Duodenal mucosa (tissue), 2 donors: ENCODE data around the gene ATP8B3.

Experiments
- H3K27ac ChIP-seq: one replicate; pipeline ENCODE4 v1.7.0; 2013; ENCODE audit warnings: low read depth, low read length
- H3K27me3 ChIP-seq, 2 donors: one replicate each; pipeline ENCODE4 v1.7.0; 2013; ENCODE audit warnings: low read length in 2 of 2, control low read depth in 1 of 2; ENCODE audit not compliant: insufficient read depth in 2 of 2, control insufficient read depth in 1 of 2
- H3K36me3 ChIP-seq, 2 donors: one replicate each; pipeline ENCODE4 v1.7.0; 2013; ENCODE audit warnings: low read length in 2 of 2, control low read depth in 1 of 2; ENCODE audit not compliant: insufficient read depth in 2 of 2, control insufficient read depth in 1 of 2
- H3K4me1 ChIP-seq, 2 donors: one replicate each; pipeline ENCODE4 v1.7.0; 2013; ENCODE audit warnings: low read length in 2 of 2, control low read depth in 1 of 2; ENCODE audit not compliant: insufficient read depth in 2 of 2, control insufficient read depth in 1 of 2
- H3K4me3 ChIP-seq, 2 donors: one replicate each; pipeline ENCODE4 v1.7.0; 2013; ENCODE audit warnings: low read length in 2 of 2, low read depth in 1 of 2
- H3K9ac ChIP-seq, 2 donors: one replicate each; pipeline ENCODE4 v1.7.0; 2013; ENCODE audit warnings: low read length in 2 of 2, low read depth in 1 of 2
- H3K9me3 ChIP-seq, 2 donors: one replicate each; pipeline ENCODE4 v1.7.0; 2013; ENCODE audit warnings: low read length in 2 of 2, control low read depth in 1 of 2; ENCODE audit not compliant: control insufficient read depth in 1 of 2

Gene ATP8B3

DNA sequence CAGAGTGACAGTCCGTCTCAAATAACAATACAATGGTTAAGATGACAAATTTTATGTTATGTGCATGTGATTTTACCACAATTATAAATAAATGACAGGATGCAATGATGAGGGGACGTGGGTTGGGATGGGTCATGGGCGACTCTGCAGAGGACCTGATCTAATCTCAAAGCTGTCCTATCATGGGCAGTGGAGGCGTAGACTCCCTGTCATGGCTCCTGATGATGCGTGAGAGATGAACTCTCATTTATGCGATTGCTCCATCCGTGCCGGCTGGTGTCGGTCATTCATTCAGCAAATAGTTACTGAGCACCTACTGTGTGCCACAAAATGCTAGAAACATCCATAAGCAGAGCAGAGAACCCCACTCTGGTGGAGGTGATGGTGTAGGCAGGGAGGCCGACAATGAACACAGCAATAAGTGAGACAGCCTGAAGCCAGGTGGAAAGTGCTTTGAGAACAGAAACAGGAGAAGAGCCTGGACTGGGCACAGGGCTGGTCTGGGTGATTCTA lies 37.9 kb upstream of the ATP8B3 start:
- peaks cover 43% of the 10 kb centered on the region in 2 donors for H3K4me1 ChIP-seq
- H3K27me3 ChIP-seq: no peaks in the 10 kb centered on the region
- H3K27ac ChIP-seq: no peak overlapping the region
- H3K9me3 ChIP-seq: no peaks in the 10 kb centered on the region
- no peak overlapping the region for H3K4me3 ChIP-seq
- H3K36me3 ChIP-seq: peaks cover 0 to 7% of the 10 kb centered on the region in 2 donors
- no peak overlapping the region for H3K9ac ChIP-seq

DNA sequence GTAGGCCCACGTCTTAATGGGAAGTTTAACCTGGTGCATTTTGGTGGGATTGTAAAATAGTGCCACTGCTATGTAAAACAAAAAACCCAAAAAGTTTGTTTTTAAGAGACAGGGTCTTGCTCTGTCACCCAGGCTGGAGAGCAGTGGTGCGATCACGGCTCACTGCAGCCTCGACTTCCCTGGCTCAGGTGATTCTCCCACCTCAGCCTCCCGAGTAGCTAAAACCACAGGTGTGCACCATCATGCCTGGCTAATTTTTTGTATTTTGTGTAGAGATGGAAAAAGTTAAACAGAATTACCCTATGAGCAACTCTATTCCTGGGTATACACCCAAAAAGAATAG lies 37.0 kb upstream of the ATP8B3 start:
- H3K4me1 ChIP-seq: peaks cover 41 to 43% of the 10 kb centered on the region in 2 donors
- no peak overlapping the region for H3K4me3 ChIP-seq
- peaks cover 0 to 13% of the 10 kb centered on the region in 2 donors for H3K36me3 ChIP-seq
- no peaks in the 10 kb centered on the region for H3K27me3 ChIP-seq
- H3K27ac ChIP-seq: no peak overlapping the region
- H3K9me3 ChIP-seq: no peaks in the 10 kb centered on the region
- peak overlapping the region in 1 of 2 donors; percentile 35 for H3K9ac ChIP-seq

DNA sequence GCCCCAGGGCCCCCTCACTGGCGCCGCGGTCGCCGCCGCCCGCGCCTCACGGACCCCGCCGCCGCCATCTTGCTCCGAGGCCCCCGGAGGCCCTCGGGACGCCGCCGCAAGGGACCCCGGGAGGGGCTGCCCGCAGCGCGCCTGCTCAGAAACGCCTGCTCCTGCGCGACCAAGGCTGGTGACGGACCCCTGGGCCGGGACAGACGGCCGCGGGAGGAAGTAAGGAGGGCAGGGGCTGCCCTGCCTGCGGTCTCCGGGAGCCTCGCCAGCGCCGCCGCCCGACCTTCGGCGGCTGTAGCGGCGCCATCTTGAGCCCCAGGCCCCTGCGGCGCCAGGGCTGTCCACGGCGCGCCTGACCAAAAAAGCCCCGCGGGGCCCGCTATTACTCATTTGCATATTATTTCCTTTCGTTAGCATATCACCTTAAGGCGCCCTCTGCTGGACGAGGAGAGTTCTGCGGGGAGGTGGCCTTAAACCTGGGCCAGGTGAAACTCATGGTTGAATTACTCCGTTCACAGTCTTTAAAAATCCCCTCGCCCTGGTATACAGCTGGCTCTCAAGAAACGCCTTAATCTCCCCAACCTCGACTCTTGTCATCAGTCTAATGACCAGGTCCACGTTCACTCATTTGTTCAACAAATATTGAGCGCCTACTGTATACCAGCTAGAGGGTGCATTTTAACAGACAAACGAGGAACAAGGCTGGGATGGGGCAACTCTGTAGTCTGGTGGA lies 36.5 kb upstream of the ATP8B3 start, which contains the start of gene REXO1:
Gene REXO1, minus strand, starts transcription at position 85 of the 733 bp plus-strand sequence. CDS start 125 bp downstream, outside the sequence.
- Histone ChIP-seq H3K9ac (peak within 1 kb of the TSS; percentile 71 to 87), H3K27me3 (no peaks in the 10 kb centered on the region), H3K4me3 (peak within 1 kb of the TSS; percentile 91 to 95), H3K4me1 (peaks cover 39 to 45% of the 10 kb centered on the region in 2 donors), H3K27ac (peak within 1 kb of the TSS; percentile 99), H3K9me3 (no peaks in the 10 kb centered on the region), H3K36me3 (peaks cover 0 to 19% of the 10 kb centered on the region in 2 donors)

DNA sequence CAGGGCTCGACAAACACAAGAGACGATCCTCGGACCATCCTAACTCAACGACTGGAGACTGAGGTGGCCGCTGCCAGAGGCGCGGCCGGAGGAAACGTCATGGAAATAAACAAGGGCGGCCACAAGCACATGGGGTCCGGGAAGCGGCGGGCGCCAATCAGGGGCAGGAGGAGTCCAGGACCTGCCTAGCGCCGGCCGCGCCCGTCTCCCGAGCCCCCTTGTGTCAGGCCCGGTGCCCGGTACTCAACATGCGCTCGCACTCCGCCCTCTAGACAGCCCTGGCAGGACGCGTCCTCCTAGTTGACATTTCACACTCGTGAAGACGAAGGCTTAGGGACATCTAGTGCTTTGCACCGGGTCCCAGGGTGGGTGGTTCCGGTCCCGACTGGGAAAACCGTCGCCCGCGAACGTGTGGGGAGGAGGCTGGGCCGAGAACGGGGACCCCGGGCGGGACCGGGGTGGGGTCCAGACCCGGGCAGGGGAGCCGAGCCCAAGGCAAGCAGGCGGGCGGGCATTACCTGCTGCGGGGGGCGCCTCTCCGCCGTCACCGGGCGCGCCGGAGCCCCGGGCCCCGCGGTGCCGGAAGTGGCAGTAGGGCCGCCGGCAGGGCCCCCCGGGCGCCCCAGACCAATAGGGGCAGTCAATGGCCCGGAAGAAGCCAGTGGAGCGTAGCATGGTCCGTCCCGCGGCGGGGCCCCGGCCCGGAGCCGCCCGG lies 35.8 kb upstream of the ATP8B3 start:
- Histone ChIP-seq H3K4me3 (peak overlapping the region; percentile 91 to 95), H3K9me3 (no peaks in the 10 kb centered on the region), H3K36me3 (peaks cover 0 to 22% of the 10 kb centered on the region in 2 donors), H3K27me3 (no peaks in the 10 kb centered on the region), H3K9ac (peak overlapping the region; percentile 71 to 85), H3K4me1 (peaks cover 32 to 42% of the 10 kb centered on the region in 2 donors), H3K27ac (peak overlapping the region; percentile 99)

DNA sequence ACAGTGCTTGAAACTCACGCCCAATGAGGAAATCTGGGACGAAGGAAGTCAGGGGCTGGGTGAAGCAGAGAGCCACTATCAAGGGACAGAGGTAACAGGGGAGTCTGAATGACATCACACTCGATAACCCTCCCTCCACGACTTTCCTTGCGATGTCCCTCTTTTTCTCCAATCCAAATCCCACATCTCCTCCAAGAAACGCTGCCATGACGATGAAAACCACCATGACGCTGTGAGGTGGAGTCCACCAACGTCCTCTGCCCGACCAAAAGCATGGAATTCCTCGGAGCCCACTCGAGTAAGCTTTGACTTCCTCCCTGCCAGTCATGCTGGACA lies 35.2 kb upstream of the ATP8B3 start:
- H3K36me3 ChIP-seq: peaks cover 0 to 22% of the 10 kb centered on the region in 2 donors
- H3K4me1 ChIP-seq: peaks cover 27 to 42% of the 10 kb centered on the region in 2 donors

DNA sequence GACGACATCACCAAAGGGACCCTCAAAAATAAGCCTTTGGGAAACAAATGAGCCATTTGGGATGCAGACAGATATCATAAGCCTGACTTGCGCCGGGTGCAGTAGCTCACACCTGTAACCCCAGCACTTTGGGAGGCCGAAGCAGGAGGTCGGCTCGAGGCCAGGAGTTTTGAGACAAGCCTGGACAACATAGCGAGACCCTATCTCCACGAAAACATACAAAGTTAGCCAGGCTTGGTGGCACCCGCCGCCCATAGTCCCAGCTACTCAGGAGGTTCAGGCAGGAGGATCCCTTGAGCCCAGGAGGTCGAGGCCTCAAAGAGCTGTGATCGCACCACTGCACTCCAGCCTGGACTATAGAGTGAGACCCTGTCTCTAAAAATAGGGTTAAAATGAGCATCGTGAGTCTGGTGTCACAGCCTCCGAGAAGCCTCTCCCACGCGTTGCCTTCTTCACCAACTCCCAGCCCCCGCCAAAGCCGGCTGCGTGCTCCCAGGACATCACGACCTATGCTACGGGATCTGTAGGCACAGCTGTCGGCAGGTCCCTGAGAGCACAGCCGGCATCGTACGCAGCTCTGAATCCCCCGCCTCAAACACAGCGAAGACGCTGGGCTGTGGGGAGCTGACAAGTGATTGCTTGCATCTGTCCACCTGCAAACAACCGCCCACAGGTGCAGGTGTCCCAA lies 34.6 kb upstream of the ATP8B3 start:
- Histone ChIP-seq H3K36me3 (peaks cover 0 to 22% of the 10 kb centered on the region in 2 donors), H3K9ac (peak overlapping the region; percentile 71 to 85), H3K9me3 (no peaks in the 10 kb centered on the region), H3K27ac (no peak overlapping the region), H3K4me3 (peak overlapping the region; percentile 91 to 95), H3K27me3 (no peaks in the 10 kb centered on the region), H3K4me1 (peaks cover 23 to 42% of the 10 kb centered on the region in 2 donors)

More for the DNA sequence above, 35.2 kb upstream of the ATP8B3 start:
- peak overlapping the region; percentile 71 to 85 for H3K9ac ChIP-seq
- H3K27ac ChIP-seq: no peak overlapping the region
- H3K9me3 ChIP-seq: no peaks in the 10 kb centered on the region
- peak overlapping the region; percentile 91 to 95 for H3K4me3 ChIP-seq
- H3K27me3 ChIP-seq: no peaks in the 10 kb centered on the region

DNA sequence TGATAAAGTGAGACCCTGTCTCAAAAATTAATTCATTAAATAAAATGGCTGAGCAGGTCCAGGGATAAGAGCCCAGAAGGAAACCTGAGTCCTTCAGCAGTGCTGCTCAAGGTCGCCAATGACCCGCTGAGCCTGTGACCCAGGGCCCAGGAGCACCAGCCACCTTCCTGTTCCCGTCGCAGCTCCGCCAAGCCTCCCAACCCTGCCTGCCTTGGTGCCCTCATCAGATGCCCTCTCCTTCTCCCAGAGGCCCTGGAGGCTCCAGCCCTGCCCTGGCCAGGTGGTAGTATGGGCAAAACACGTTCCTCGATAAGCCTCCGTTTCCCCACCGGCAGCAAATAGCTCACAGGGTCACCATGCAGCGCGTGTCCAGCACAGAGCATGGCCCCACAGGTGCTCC lies 33.6 kb upstream of the ATP8B3 start:
- Histone ChIP-seq H3K4me3 (no peak overlapping the region), H3K4me1 (peaks cover 29 to 49% of the 10 kb centered on the region in 2 donors), H3K9ac (no peak overlapping the region), H3K27ac (no peak overlapping the region), H3K9me3 (no peaks in the 10 kb centered on the region), H3K27me3 (no peaks in the 10 kb centered on the region), H3K36me3 (peaks cover 0 to 22% of the 10 kb centered on the region in 2 donors)

DNA sequence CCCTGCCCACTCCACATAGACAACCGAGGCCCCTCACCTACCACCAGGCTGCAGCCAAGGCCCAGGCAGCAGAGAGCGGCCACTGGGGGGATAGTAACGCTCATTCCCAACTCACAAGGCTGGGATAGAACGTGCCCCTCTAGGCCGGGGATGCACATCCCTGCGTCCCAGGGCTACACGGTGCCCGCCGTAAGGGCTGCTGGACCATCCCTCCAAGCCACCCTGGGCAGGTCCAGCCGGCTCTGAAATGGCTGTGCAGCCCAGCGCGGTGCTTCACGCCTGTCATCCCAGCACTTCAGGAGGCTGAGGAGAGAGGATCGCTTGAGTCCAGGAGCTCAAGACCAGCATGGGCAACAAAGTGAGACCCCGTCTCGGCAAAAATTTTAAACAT lies 33.0 kb upstream of the ATP8B3 start:
- Histone ChIP-seq H3K9ac (no peak overlapping the region), H3K4me3 (no peak overlapping the region), H3K9me3 (no peaks in the 10 kb centered on the region), H3K27ac (no peak overlapping the region), H3K36me3 (peaks cover 0 to 22% of the 10 kb centered on the region in 2 donors), H3K4me1 (peaks cover 35 to 55% of the 10 kb centered on the region in 2 donors), H3K27me3 (no peaks in the 10 kb centered on the region)

DNA sequence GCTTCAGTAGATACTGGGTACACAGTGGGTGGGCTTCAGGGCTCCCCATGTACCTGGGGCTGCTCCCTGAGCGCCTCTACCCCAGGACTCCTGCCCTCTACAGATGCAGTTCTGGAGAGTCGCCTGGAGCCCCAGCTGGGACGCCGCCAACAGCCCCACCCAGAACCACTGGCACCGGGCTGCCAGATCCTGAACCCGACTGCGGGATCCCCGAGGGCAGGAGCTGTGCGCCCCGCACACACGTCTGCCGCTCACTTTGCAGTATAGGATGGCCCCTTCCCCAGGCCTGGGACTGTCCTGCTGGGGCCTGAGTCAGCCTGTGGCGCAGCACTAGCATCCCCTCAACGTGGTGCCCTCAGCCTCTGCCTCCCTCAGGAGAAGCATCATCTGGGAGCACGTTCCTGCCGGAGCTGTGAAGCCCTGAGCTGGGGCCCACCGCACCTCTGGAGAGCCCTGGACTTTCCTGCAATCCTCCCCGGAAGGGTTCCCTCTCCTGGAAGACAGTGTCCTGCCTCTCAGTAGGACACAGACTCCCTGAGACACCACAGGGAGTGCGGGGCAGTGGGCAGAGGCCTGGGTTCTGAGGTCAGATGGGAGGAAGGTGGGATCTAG lies 32.5 kb upstream of the ATP8B3 start:
- H3K4me3 ChIP-seq: no peak overlapping the region
- peaks cover 40 to 60% of the 10 kb centered on the region in 2 donors for H3K4me1 ChIP-seq
- H3K9me3 ChIP-seq: no peaks in the 10 kb centered on the region
- peaks cover 0 to 26% of the 10 kb centered on the region in 2 donors for H3K36me3 ChIP-seq
- H3K27ac ChIP-seq: no peak overlapping the region
- no peaks in the 10 kb centered on the region for H3K27me3 ChIP-seq
- no peak overlapping the region for H3K9ac ChIP-seq
